Activated CD4-positive, alpha-beta T cell treated with anti-CD3 and anti-CD28 coated beads for 36 hours (primary cell): ENCODE data around the gene KRT84. TPM values are rescaled to one million over a fixed set of nuclear protein-coding genes. Genes with fewer than 3 reads are reported as not detected.

ENCODE experiments used
- ATAC-seq: fragments of 200-7000 bp; cut with Tn5 transposase; one replicate; pipeline ENCODE4 v1.10.0; 2021; ENCODE audit warnings: mild to moderate bottlenecking, moderate library complexity
- CTCF ChIA-PET: fragments of 350-600 bp; sonication (Branson Sonifier 250); formaldehyde crosslinking; loops from one replicate; lab custom pipeline; 2021; ENCODE audit warnings: antibody characterized with exemption; lab: Charles Lee
- POLR2A ChIA-PET: fragments of 350-600 bp; sonication (Branson Sonifier 250); formaldehyde crosslinking; loops from one replicate; lab custom pipeline; 2021; ENCODE audit warnings: antibody characterized with exemption, inconsistent platforms; lab: Charles Lee
- DNase-seq: peaks from one replicate; pipeline ENCODE4 v3.0.0-alpha.2; 2020
- H3K27ac Mint-ChIP-seq: one replicate; pipeline ENCODE4 v1.8.0; 2021; ENCODE audit warnings: mixed read lengths
- H3K27me3 Mint-ChIP-seq: one replicate; pipeline ENCODE4 v1.8.0; 2021; ENCODE audit warnings: mixed read lengths
- H3K36me3 Mint-ChIP-seq: one replicate; pipeline ENCODE4 v1.8.0; 2021; ENCODE audit warnings: low read depth, mixed read lengths
- H3K4me1 Mint-ChIP-seq: one replicate; pipeline ENCODE4 v1.8.0; 2021; ENCODE audit warnings: mixed read lengths
- H3K4me3 Mint-ChIP-seq: one replicate; pipeline ENCODE4 v1.8.0; 2021; ENCODE audit warnings: mild to moderate bottlenecking, moderate library complexity, mixed read lengths
- H3K9me3 Mint-ChIP-seq: one replicate; pipeline ENCODE4 v1.8.0; 2021; ENCODE audit warnings: low read depth, mixed read lengths
- intact Hi-C, 2 experiments: fragments of 100-400 bp; cut with DNase I in 1 of 2; cut with micrococcal nuclease in 1 of 2; formaldehyde crosslinking; loops; one replicate each; pipeline versions ENCODE4 v1.14.2 to v1.15.1; 2022 to 2024; cut with DNase I, micrococcal nuclease
- total RNA-seq, 2 experiments: library from RNA; stranded (reverse); gene quantifications; one replicate each; pipeline ENCODE4 v1.2.3, GENCODE V29; 2021

Gene KRT84
- total RNA-seq, 2 experiments from 2014 or later, result not detected

GRCh38 chr12:52380271-52380694 is 5.2 kb downstream of the KRT84 start:
- H3K36me3 Mint-ChIP-seq, result no peaks in the 10 kb centered on the region
- peaks cover 6% of the 10 kb centered on the region for H3K4me1 Mint-ChIP-seq
- no peak for ATAC-seq
- CTCF ChIA-PET, result interaction anchor here (0.7 to 1.4 kb wide), 5 partner anchors 52 to 505 kb away, joined by 3 to 8 read pairs (median 3); no protein-coding TSS in a partner anchor
- H3K4me3 Mint-ChIP-seq, result no peak overlapping the region
- intact Hi-C loops, result no loop called here
- POLR2A ChIA-PET, result interaction anchor here (0.6 kb wide), 1 partner anchor 168 kb away, joined by 5 read pairs; no protein-coding TSS in a partner anchor
- no peaks in the 10 kb centered on the region for H3K9me3 Mint-ChIP-seq
- H3K27ac Mint-ChIP-seq, result no peak overlapping the region
- peaks cover 3% of the 10 kb centered on the region for H3K27me3 Mint-ChIP-seq
- DNase-seq, result peak; percentile 46

DNA sequence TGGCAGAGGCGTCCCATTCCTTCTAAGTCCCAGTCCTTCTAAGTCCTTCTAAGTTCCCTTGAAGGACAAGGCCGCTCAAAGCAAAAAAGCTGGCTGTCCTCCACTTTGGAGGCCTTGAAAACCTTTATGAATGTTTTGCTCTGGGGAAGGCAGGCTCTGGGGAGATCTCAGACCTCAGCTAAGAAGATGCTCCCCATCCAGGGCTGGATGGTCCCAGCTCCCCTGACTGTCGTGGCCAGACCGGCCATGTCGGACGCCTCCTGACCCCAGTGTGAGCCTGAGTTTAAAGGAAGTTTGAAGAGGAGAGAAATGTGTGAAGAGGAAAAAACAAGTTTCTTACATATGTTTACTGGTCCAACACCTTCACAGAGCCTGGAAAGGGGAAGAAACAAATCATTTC is 5.9 kb downstream of the KRT84 start:
- Mint-ChIP-seq H3K4me1 (peaks cover 6% of the 10 kb centered on the region), H3K27ac (no peak overlapping the region), H3K27me3 (peaks cover 3% of the 10 kb centered on the region), H3K36me3 (no peaks in the 10 kb centered on the region), H3K4me3 (no peak overlapping the region), H3K9me3 (no peaks in the 10 kb centered on the region)
- DNase-seq (no peak), ATAC-seq (no peak)
- intact Hi-C loops, result loop anchor here in 1 of 2 experiments (10.0 kb wide), 1 partner anchor 185 kb away; no protein-coding TSS in a partner anchor
- ChIA-PET POLR2A (no interaction called here), CTCF (interaction anchor here (0.8 to 1.4 kb wide), 4 partner anchors 260 to 506 kb away, joined by 3 to 5 read pairs (median 3); no protein-coding TSS in a partner anchor)

- no peak for DNase-seq
- ChIA-PET CTCF (no interaction called here), POLR2A (no interaction called here)
- Mint-ChIP-seq H3K9me3 (no peaks in the 10 kb centered on the region), H3K4me3 (no peak overlapping the region), H3K36me3 (no peaks in the 10 kb centered on the region), H3K27me3 (peaks cover 3% of the 10 kb centered on the region), H3K27ac (no peak overlapping the region), H3K4me1 (peaks cover 5% of the 10 kb centered on the region)
- no peak for ATAC-seq
- intact Hi-C loops, result loop anchor here in 1 of 2 experiments (10.0 kb wide), 1 partner anchor 187 kb away; no protein-coding TSS in a partner anchor
These were observed 7.4 kb downstream of the KRT84 start for GRCh38 chr12:52378091-52378490.

DNA sequence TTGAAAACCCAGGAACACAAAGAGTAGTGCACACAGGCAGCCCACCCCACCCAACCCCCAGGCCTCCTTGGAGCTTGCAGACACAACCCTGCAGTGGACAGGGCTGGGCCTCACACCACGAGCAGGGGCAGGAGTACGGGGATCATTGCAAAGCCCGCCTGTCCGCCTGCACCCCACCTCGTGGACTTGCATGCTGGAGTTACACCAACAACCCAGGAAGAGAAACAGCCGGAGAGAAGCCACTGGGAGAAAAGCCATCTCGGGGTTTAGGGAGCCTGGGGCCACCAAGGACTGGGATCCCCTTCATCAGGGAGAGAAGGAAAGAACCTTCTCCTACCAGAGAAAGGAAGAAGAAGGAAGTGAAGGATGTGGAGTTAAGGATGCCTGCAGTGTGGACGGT is 8.2 kb downstream of the KRT84 start:
- CTCF ChIA-PET, result no interaction called here
- POLR2A ChIA-PET, result no interaction called here
- intact Hi-C loops, result loop anchor here in 1 of 2 experiments (10.0 kb wide), 1 partner anchor 188 kb away; no protein-coding TSS in a partner anchor
- H3K27ac Mint-ChIP-seq, result no peak overlapping the region
- no peaks in the 10 kb centered on the region for H3K4me1 Mint-ChIP-seq
- DNase-seq, result no peak
- no peaks in the 10 kb centered on the region for H3K9me3 Mint-ChIP-seq
- H3K4me3 Mint-ChIP-seq, result no peak overlapping the region
- peaks cover 3% of the 10 kb centered on the region for H3K27me3 Mint-ChIP-seq
- ATAC-seq, result no peak
- H3K36me3 Mint-ChIP-seq, result no peaks in the 10 kb centered on the region

- POLR2A ChIA-PET, result interaction anchor here (0.6 kb wide), 2 partner anchors 19 to 442 kb away, joined by 3 read pairs; partner anchors contain the start of gene KRT4
- peaks cover 4% of the 10 kb centered on the region for H3K27me3 Mint-ChIP-seq
- intact Hi-C loops, result loop anchor here (1.0 to 10.0 kb wide), 6 partner anchors 135 to 608 kb away; no protein-coding TSS in a partner anchor
- ATAC-seq (peak; percentile 47), DNase-seq (peak; percentile 76)
- H3K9me3 Mint-ChIP-seq, result no peaks in the 10 kb centered on the region
- H3K27ac Mint-ChIP-seq, result no peak overlapping the region
- CTCF ChIA-PET, result interaction anchor here (0.6 to 3.0 kb wide), 19 partner anchors 9 to 608 kb away, joined by 3 to 19 read pairs (median 3); partner anchors contain the start of gene KRT84
- no peaks in the 10 kb centered on the region for H3K4me1 Mint-ChIP-seq
- no peaks in the 10 kb centered on the region for H3K36me3 Mint-ChIP-seq
- H3K4me3 Mint-ChIP-seq, result no peak overlapping the region
These were observed 13.0 kb downstream of the KRT84 start for GRCh38 chr12:52372216-52373154.

DNA sequence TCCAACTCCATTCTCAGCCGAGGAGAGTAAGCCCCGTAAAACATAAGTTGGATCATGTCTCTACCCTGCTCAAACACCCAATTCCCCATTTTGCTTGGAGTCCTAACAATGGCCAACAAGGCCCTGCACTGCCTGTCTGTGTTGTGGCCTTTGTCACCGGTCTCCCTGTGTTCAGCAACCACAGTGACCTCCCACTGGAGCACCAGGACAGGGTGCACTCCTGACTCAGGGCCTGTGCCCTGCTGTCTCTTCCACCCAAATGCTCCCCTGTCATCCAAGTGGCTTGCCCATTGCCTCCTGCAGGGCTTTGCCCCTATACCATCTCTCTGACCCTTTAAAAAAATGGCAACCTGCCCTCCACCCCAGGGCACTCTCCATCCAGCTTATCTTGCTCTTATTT is 13.7 kb downstream of the KRT84 start:
- POLR2A ChIA-PET, result no interaction called here
- DNase-seq (no peak), ATAC-seq (no peak)
- H3K27ac Mint-ChIP-seq, result no peak overlapping the region
- intact Hi-C loops, result loop anchor here (1.0 to 10.0 kb wide), 6 partner anchors 136 to 609 kb away; no protein-coding TSS in a partner anchor
- H3K36me3 Mint-ChIP-seq, result no peaks in the 10 kb centered on the region
- no peaks in the 10 kb centered on the region for H3K9me3 Mint-ChIP-seq
- CTCF ChIA-PET, result interaction anchor here (0.8 to 3.0 kb wide), 6 partner anchors 12 to 513 kb away, joined by 3 to 19 read pairs (median 6); partner anchors contain the start of gene KRT84
- H3K4me3 Mint-ChIP-seq, result no peak overlapping the region
- H3K4me1 Mint-ChIP-seq, result no peaks in the 10 kb centered on the region
- peaks cover 3% of the 10 kb centered on the region for H3K27me3 Mint-ChIP-seq

GRCh38 chr12:52370926-52371608 is 14.4 kb downstream of the KRT84 start:
- DNase-seq (no peak), ATAC-seq (no peak)
- ChIA-PET CTCF (interaction anchor here (0.8 to 3.0 kb wide), 5 partner anchors 9 to 508 kb away, joined by 3 to 15 read pairs (median 3); partner anchors contain the start of gene KRT84), POLR2A (no interaction called here)
- no peak overlapping the region for H3K4me3 Mint-ChIP-seq
- intact Hi-C loops, result loop anchor here in 1 of 2 experiments (5.0 to 10.0 kb wide), 3 partner anchors 136 to 214 kb away; no protein-coding TSS in a partner anchor
- H3K27ac Mint-ChIP-seq, result no peak overlapping the region
- no peaks in the 10 kb centered on the region for H3K4me1 Mint-ChIP-seq
- peaks cover 6% of the 10 kb centered on the region for H3K27me3 Mint-ChIP-seq
- no peaks in the 10 kb centered on the region for H3K36me3 Mint-ChIP-seq
- H3K9me3 Mint-ChIP-seq, result no peaks in the 10 kb centered on the region

DNA sequence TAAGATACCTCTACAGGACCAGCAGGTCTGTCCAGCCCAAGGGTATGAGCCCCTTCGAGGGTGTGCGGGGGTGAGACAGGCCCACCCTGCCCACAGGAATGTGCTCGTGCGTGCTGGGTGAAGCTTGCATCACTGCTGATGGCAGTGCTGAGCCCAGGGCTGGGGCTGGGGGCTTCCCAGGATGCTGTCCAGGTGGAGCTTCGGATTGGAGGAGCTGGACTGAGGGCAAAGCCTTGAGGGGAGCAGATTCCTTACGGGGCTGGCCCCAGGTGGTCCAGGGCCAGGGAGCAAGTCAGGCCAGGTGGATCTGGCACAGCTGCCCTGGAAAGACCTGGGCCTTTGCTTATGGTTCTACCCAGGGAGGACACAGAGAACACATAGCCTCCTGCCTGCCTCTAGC is 15.6 kb downstream of the KRT84 start:
- intact Hi-C loops, result loop anchor here in 1 of 2 experiments (5.0 to 10.0 kb wide), 3 partner anchors 137 to 213 kb away; no protein-coding TSS in a partner anchor
- H3K27ac Mint-ChIP-seq, result no peak overlapping the region
- ATAC-seq (no peak), DNase-seq (no peak)
- POLR2A ChIA-PET, result no interaction called here
- no peaks in the 10 kb centered on the region for H3K36me3 Mint-ChIP-seq
- no peaks in the 10 kb centered on the region for H3K9me3 Mint-ChIP-seq
- CTCF ChIA-PET, result interaction anchor here (0.7 to 1.7 kb wide), 3 partner anchors 11 to 510 kb away, joined by 3 to 5 read pairs (median 4); no protein-coding TSS in a partner anchor
- no peak overlapping the region for H3K4me3 Mint-ChIP-seq
- peaks cover 6% of the 10 kb centered on the region for H3K27me3 Mint-ChIP-seq
- no peaks in the 10 kb centered on the region for H3K4me1 Mint-ChIP-seq

DNA sequence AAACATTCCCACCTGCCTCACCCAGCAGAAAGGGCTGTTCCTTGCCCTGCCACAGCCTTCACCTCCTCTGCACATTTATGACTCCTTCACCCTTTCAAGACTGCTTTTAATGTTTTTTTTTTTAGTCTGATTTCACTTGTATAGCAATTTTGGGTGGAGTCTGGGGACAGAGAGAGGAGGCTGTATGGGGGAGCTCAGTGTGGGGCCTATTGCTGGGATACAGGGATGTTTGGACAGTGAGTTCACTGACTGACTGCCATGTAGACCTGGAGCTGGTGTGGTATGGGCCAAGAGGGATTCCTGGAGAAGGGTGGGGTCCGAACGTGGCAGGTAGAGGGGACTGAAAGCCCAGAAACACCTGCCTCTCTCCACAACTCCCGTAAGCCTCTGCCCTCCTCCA is 16.2 kb downstream of the KRT84 start:
- Mint-ChIP-seq H3K4me3 (no peak overlapping the region), H3K27me3 (peaks cover 6% of the 10 kb centered on the region), H3K27ac (no peak overlapping the region), H3K9me3 (no peaks in the 10 kb centered on the region), H3K36me3 (no peaks in the 10 kb centered on the region), H3K4me1 (no peaks in the 10 kb centered on the region)
- POLR2A ChIA-PET, result no interaction called here
- DNase-seq (no peak), ATAC-seq (no peak)
- CTCF ChIA-PET, result interaction anchor here (0.6 to 1.7 kb wide), 3 partner anchors 10 to 510 kb away, joined by 4 to 5 read pairs (median 4); no protein-coding TSS in a partner anchor
- intact Hi-C loops, result no loop called here

- H3K36me3 Mint-ChIP-seq, result no peaks in the 10 kb centered on the region
- no peak for DNase-seq
- H3K4me1 Mint-ChIP-seq, result no peaks in the 10 kb centered on the region
- H3K9me3 Mint-ChIP-seq, result no peaks in the 10 kb centered on the region
- peaks cover 6% of the 10 kb centered on the region for H3K27me3 Mint-ChIP-seq
- no peak for ATAC-seq
- intact Hi-C loops, result no loop called here
- ChIA-PET CTCF (interaction anchor here (1.6 to 1.7 kb wide), 2 partner anchors 10 to 511 kb away, joined by 4 to 5 read pairs; no protein-coding TSS in a partner anchor), POLR2A (interaction anchor here (0.5 kb wide), 1 partner anchor 24 kb away, joined by 3 read pairs; no protein-coding TSS in a partner anchor)
- no peak overlapping the region for H3K4me3 Mint-ChIP-seq
- H3K27ac Mint-ChIP-seq, result no peak overlapping the region
These were observed 16.9 kb downstream of the KRT84 start for GRCh38 chr12:52368508-52368907.
